CD4-positive, alpha-beta T cell (primary cell): ENCODE results near the gene SNX25. TPM values are rescaled to one million over a fixed set of nuclear protein-coding genes. Genes with fewer than 3 reads are reported as not detected.
"Not testable (repeated sequence)": the region's sequence is repeated elsewhere in the genome, so short reads cannot be mapped to it uniquely, and the experiment has no call there.

Experiments
- ATAC-seq: fragments of 200-7000 bp; cut with Tn5 transposase; one replicate; pipeline ENCODE4 v1.10.0; 2022; ENCODE audit warnings: mild to moderate bottlenecking; ENCODE audit not compliant: poor library complexity
- CTCF ChIA-PET: fragments of 350-600 bp; sonication (Branson Sonifier 250); formaldehyde crosslinking; loops from one replicate; lab custom pipeline; 2021; ENCODE audit warnings: antibody characterized with exemption, inconsistent platforms; lab: Charles Lee
- POLR2A ChIA-PET: fragments of 350-600 bp; sonication (Branson Sonifier 250); formaldehyde crosslinking; loops from one replicate; lab custom pipeline; 2021; ENCODE audit warnings: antibody characterized with exemption, inconsistent platforms; lab: Charles Lee
- DNase-seq, 14 experiments: peaks; one replicate each; pipeline ENCODE4 v3.0.0-alpha.2; 2013 to 2020; ENCODE audit warnings: mixed read lengths in 2 of 14
- H3K27ac ChIP-seq, 2 donors: one replicate each; pipeline versions ENCODE4 v1.5.1 to v1.7.0; 2013; ENCODE audit warnings: low read length in 2 of 2, low read depth in 1 of 2, mild to moderate bottlenecking in 1 of 2
- H3K27me3 ChIP-seq, 2 experiments: 1 replicate in 1 of 2; 2 replicates in 1 of 2; pipeline versions ENCODE4 v1.6.1 to v1.7.0; 2013; ENCODE audit warnings: low read length in 2 of 2, control low read depth in 1 of 2, mild to moderate bottlenecking in 1 of 2, moderate library complexity in 1 of 2; ENCODE audit not compliant: insufficient read depth in 2 of 2, control insufficient read depth in 1 of 2
- H3K36me3 ChIP-seq: one replicate; pipeline ENCODE4 v1.6.1; 2013; ENCODE audit warnings: low read length, control low read depth; ENCODE audit not compliant: insufficient read depth
- H3K4me1 ChIP-seq: one replicate; pipeline ENCODE4 v1.6.1; 2013; ENCODE audit warnings: low read length, control low read depth; ENCODE audit not compliant: insufficient read depth
- H3K4me3 ChIP-seq: one replicate; pipeline ENCODE4 v1.5.1; 2013; ENCODE audit warnings: mild to moderate bottlenecking, low read length, moderate library complexity
- H3K9me3 ChIP-seq, 2 experiments: 1 replicate in 1 of 2; 2 replicates in 1 of 2; pipeline versions ENCODE4 v1.6.1 to v1.7.0; 2013; ENCODE audit warnings: low read length in 2 of 2, mild to moderate bottlenecking in 2 of 2, control low read depth in 1 of 2, moderate library complexity in 1 of 2; ENCODE audit not compliant: control insufficient read depth in 1 of 2, insufficient read depth in 1 of 2
- H3K27ac Mint-ChIP-seq: one replicate; pipeline ENCODE4 v1.8.0; 2020; ENCODE audit warnings: mixed read lengths
- H3K27me3 Mint-ChIP-seq: one replicate; pipeline ENCODE4 v1.8.0; 2021; ENCODE audit warnings: mixed read lengths
- H3K36me3 Mint-ChIP-seq: one replicate; pipeline ENCODE4 v1.8.0; 2021; ENCODE audit warnings: low read depth, mixed read lengths
- H3K4me1 Mint-ChIP-seq: one replicate; pipeline ENCODE4 v1.8.0; 2021; ENCODE audit warnings: low read depth, mixed read lengths
- H3K4me3 Mint-ChIP-seq: one replicate; pipeline ENCODE4 v1.8.0; 2020; ENCODE audit warnings: mild to moderate bottlenecking, mixed read lengths
- H3K9me3 Mint-ChIP-seq: one replicate; pipeline ENCODE4 v1.8.0; 2020; ENCODE audit warnings: mixed read lengths
- CTCF ChIP-seq: fragments of 200-600 bp; IDR thresholded peaks from one replicate; pipeline ENCODE4 v1.8.0; 2022; ENCODE audit warnings: antibody characterized with exemption, mild to moderate bottlenecking
- intact Hi-C, 2 experiments: fragments of 100-400 bp; cut with DNase I in 1 of 2; cut with micrococcal nuclease in 1 of 2; formaldehyde crosslinking; loops; one replicate each; pipeline versions ENCODE4 v1.15.1 to v1.9.0; 2023 to 2025; cut with DNase I, micrococcal nuclease
- total RNA-seq, 174 experiments: library from RNA in 2 of 174; stranded (reverse) in 2 of 174; gene quantifications; one replicate each; pipeline ENCODE4 v1.2.3 and lab custom pipeline; 2021 to 2026

SNX25 gene
- total RNA-seq, 2 experiments from 2014 or later: 7.9 to 9.1 TPM

- POLR2A ChIA-PET: no interaction called here
- no peak for DNase-seq
- ATAC-seq: no peak
- peaks cover 0 to 4% of the 10 kb centered on the region in 2 experiments for H3K9me3 ChIP-seq
- Mint-ChIP-seq H3K27me3 (no peaks in the 10 kb centered on the region), H3K9me3 (no peaks in the 10 kb centered on the region), H3K4me3 (no peak overlapping the region), H3K4me1 (no peaks in the 10 kb centered on the region), H3K36me3 (no peaks in the 10 kb centered on the region), H3K27ac (no peak overlapping the region)
- H3K36me3 ChIP-seq: no peaks in the 10 kb centered on the region
- TF ChIP-seq CTCF: no peak
- no peaks in the 10 kb centered on the region for H3K27me3 ChIP-seq
- H3K4me1 ChIP-seq: peaks cover 8% of the 10 kb centered on the region
- CTCF ChIA-PET: no interaction called here
- no peak overlapping the region for H3K4me3 ChIP-seq
- intact Hi-C loops: no loop called here
- no peak overlapping the region for H3K27ac ChIP-seq
These were observed 28.9 kb downstream of the SNX25 start for GRCh38 chr4:185238215-185238681.

GRCh38 chr4:185238750-185239149 lies 29.4 kb downstream of the SNX25 start:
- DNase-seq (no peak), ATAC-seq (no peak)
- intact Hi-C loops: no loop called here
- H3K4me1 ChIP-seq: peaks cover 8% of the 10 kb centered on the region
- Mint-ChIP-seq H3K9me3 (no peaks in the 10 kb centered on the region), H3K36me3 (no peaks in the 10 kb centered on the region), H3K4me1 (no peaks in the 10 kb centered on the region), H3K4me3 (no peak overlapping the region), H3K27ac (no peak overlapping the region), H3K27me3 (no peaks in the 10 kb centered on the region)
- H3K9me3 ChIP-seq: peaks cover 0 to 4% of the 10 kb centered on the region in 2 experiments
- CTCF ChIA-PET: no interaction called here
- H3K4me3 ChIP-seq: no peak overlapping the region
- no peak overlapping the region for H3K27ac ChIP-seq
- POLR2A ChIA-PET: no interaction called here
- TF ChIP-seq CTCF: no peak
- no peaks in the 10 kb centered on the region for H3K27me3 ChIP-seq
- no peaks in the 10 kb centered on the region for H3K36me3 ChIP-seq

- intact Hi-C loops, H3K36me3 Mint-ChIP-seq, H3K9me3 Mint-ChIP-seq, ATAC-seq, POLR2A ChIA-PET, H3K4me3 Mint-ChIP-seq, DNase-seq, H3K4me1 ChIP-seq, H3K4me3 ChIP-seq, H3K27me3 Mint-ChIP-seq, H3K9me3 ChIP-seq, H3K36me3 ChIP-seq, H3K4me1 Mint-ChIP-seq, H3K27me3 ChIP-seq, CTCF ChIA-PET, H3K27ac Mint-ChIP-seq, H3K27ac ChIP-seq: not testable (repeated sequence)
These were observed 31.1 kb downstream of the SNX25 start for GRCh38 chr4:185240486-185240885.
